ENCODE measurements around the gene WASF3.
"Not testable (repeated sequence)": the region's sequence is repeated elsewhere in the genome, so short reads cannot be mapped to it uniquely, and the experiment has no call there.

WASF3 gene

GRCh38 chr13:26628706-26629105, 71.2 kb downstream of the WASF3 start:
- peak; percentile 21 for TF ChIP-seq CTCF (IDR thresholded peaks at IDR 0.05; ENCODE audit: insufficient read depth, low read length, missing control alignments)
- H3K4me3 ChIP-seq (ENCODE audit: low read depth, low read length) = no peak overlapping the region
- CTCF ChIA-PET = interaction anchor here (1.1 to 3.1 kb wide), 12 partner anchors 9 to 443 kb away, joined by 3 to 15 read pairs (median 4); no protein-coding TSS in a partner anchor
- no peak for DNase-seq (ENCODE audit: low read depth, low spot score)
- POLR2A ChIA-PET = no interaction called here

- ChIA-PET POLR2A (no interaction called here), CTCF (interaction anchor here (0.9 to 3.1 kb wide), 13 partner anchors 9 to 446 kb away, joined by 3 to 15 read pairs (median 4); no protein-coding TSS in a partner anchor)
- DNase-seq (ENCODE audit: low read depth, low spot score) = no peak
- TF ChIP-seq CTCF (IDR thresholded peaks at IDR 0.05; ENCODE audit: insufficient read depth, low read length, missing control alignments) = peak; percentile 5
- H3K4me3 ChIP-seq (ENCODE audit: low read depth, low read length) = no peak overlapping the region
These were observed 71.9 kb downstream of the WASF3 start for GRCh38 chr13:26629260-26629825.

- POLR2A ChIA-PET = interaction anchor here (0.7 kb wide), 1 partner anchor 37 kb away, joined by 3 read pairs; no protein-coding TSS in a partner anchor
- H3K4me3 ChIP-seq (ENCODE audit: low read depth, low read length); DNase-seq (ENCODE audit: low read depth, low spot score); CTCF ChIA-PET: not testable (repeated sequence)
These were observed 78.2 kb downstream of the WASF3 start for GRCh38 chr13:26635634-26636033.

- POLR2A ChIA-PET = interaction anchor here (0.7 kb wide), 1 partner anchor 36 kb away, joined by 3 read pairs; no protein-coding TSS in a partner anchor
- CTCF ChIA-PET; DNase-seq (ENCODE audit: low read depth, low spot score); H3K4me3 ChIP-seq (ENCODE audit: low read depth, low read length): not testable (repeated sequence)
These were observed 78.6 kb downstream of the WASF3 start for GRCh38 chr13:26636073-26636472.

- no peak for DNase-seq (ENCODE audit: low read depth, low spot score)
- POLR2A ChIA-PET = no interaction called here
- CTCF ChIA-PET = interaction anchor here (1.2 kb wide), 2 partner anchors 12 to 164 kb away, joined by 3 to 4 read pairs; no protein-coding TSS in a partner anchor
- H3K4me3 ChIP-seq (ENCODE audit: low read depth, low read length) = no peak overlapping the region
- no peak for TF ChIP-seq CTCF (IDR thresholded peaks at IDR 0.05; ENCODE audit: insufficient read depth, low read length, missing control alignments)
These were observed 89.1 kb downstream of the WASF3 start for GRCh38 chr13:26646603-26647002.

- no peak overlapping the region for H3K4me3 ChIP-seq (ENCODE audit: low read depth, low read length)
- no peak for DNase-seq (ENCODE audit: low read depth, low spot score)
- CTCF ChIA-PET = no interaction called here
- POLR2A ChIA-PET = no interaction called here
- TF ChIP-seq CTCF (IDR thresholded peaks at IDR 0.05; ENCODE audit: insufficient read depth, low read length, missing control alignments) = no peak
These were observed 93.8 kb downstream of the WASF3 start for GRCh38 chr13:26651234-26651633.

GRCh38 chr13:26653310-26653709, 95.8 kb downstream of the WASF3 start:
- POLR2A ChIA-PET = no interaction called here
- H3K4me3 ChIP-seq (ENCODE audit: low read depth, low read length) = no peak overlapping the region
- DNase-seq (ENCODE audit: low read depth, low spot score) = peak; percentile 26
- no peak for TF ChIP-seq CTCF (IDR thresholded peaks at IDR 0.05; ENCODE audit: insufficient read depth, low read length, missing control alignments)
- CTCF ChIA-PET = no interaction called here

Measured in AG04449 (cell line).